ENCODE data around the gene TPSD1. TPM values are rescaled to one million over a fixed set of nuclear protein-coding genes. Genes with fewer than 3 reads are reported as not detected.

Gene TPSD1
- total RNA-seq, 1 donor from 2014 or later = not detected

- H3K27ac Mint-ChIP-seq = no peak overlapping the region
- no peaks in the 10 kb centered on the region for H3K9me3 Mint-ChIP-seq
- CTCF ChIA-PET = no interaction called here
- H3K27me3 Mint-ChIP-seq = peaks cover 1% of the 10 kb centered on the region
- DNase-seq (no peak), ATAC-seq (ENCODE audit: low read depth) (no peak)
- intact Hi-C loops (cut with micrococcal nuclease) = no loop called here
- POLR2A ChIA-PET = no interaction called here
- no peak overlapping the region for H3K4me3 Mint-ChIP-seq
- TF ChIP-seq CTCF (IDR thresholded peaks at IDR 0.05) = no peak
- no peaks in the 10 kb centered on the region for H3K36me3 Mint-ChIP-seq (ENCODE audit: low read depth)
- no peaks in the 10 kb centered on the region for H3K4me1 Mint-ChIP-seq
Observed at GRCh38 chr16:1221628-1222552, 34.0 kb upstream of the TPSD1 start.

- ChIA-PET POLR2A (no interaction called here), CTCF (no interaction called here)
- DNase-seq = no peak
- Mint-ChIP-seq H3K9me3 (no peaks in the 10 kb centered on the region), H3K27me3 (peaks cover 1% of the 10 kb centered on the region), H3K4me1 (no peaks in the 10 kb centered on the region), H3K36me3 (ENCODE audit: low read depth) (no peaks in the 10 kb centered on the region), H3K4me3 (no peak overlapping the region), H3K27ac (no peak overlapping the region)
- ATAC-seq (ENCODE audit: low read depth) = no peak
- intact Hi-C loops (cut with micrococcal nuclease) = no loop called here
- no peak for TF ChIP-seq CTCF (IDR thresholded peaks at IDR 0.05)
Observed at GRCh38 chr16:1222553-1223354, 33.1 kb upstream of the TPSD1 start.

GRCh38 chr16:1223355-1224214 is 32.3 kb upstream of the TPSD1 start:
- H3K4me1 Mint-ChIP-seq = no peaks in the 10 kb centered on the region
- no peak for ATAC-seq (ENCODE audit: low read depth)
- intact Hi-C loops (cut with micrococcal nuclease) = no loop called here

GRCh38 chr16:1224558-1224957 is 31.3 kb upstream of the TPSD1 start:
- H3K27me3 Mint-ChIP-seq = no peaks in the 10 kb centered on the region
- no peaks in the 10 kb centered on the region for H3K4me1 Mint-ChIP-seq
- intact Hi-C loops (cut with micrococcal nuclease) = no loop called here
- no peaks in the 10 kb centered on the region for H3K9me3 Mint-ChIP-seq
- no peak overlapping the region for H3K27ac Mint-ChIP-seq
- CTCF ChIA-PET = no interaction called here
- ATAC-seq (ENCODE audit: low read depth) = no peak
- no peak for TF ChIP-seq CTCF (IDR thresholded peaks at IDR 0.05)
- no peaks in the 10 kb centered on the region for H3K36me3 Mint-ChIP-seq (ENCODE audit: low read depth)
- no peak overlapping the region for H3K4me3 Mint-ChIP-seq
- no peak for DNase-seq
- POLR2A ChIA-PET = no interaction called here

More at GRCh38 chr16:1223355-1224214, 32.3 kb upstream of the TPSD1 start:
- DNase-seq = no peak
- H3K27me3 Mint-ChIP-seq = no peaks in the 10 kb centered on the region
- H3K4me3 Mint-ChIP-seq = no peak overlapping the region
- H3K9me3 Mint-ChIP-seq = no peaks in the 10 kb centered on the region
- no peaks in the 10 kb centered on the region for H3K36me3 Mint-ChIP-seq (ENCODE audit: low read depth)
- no peak for TF ChIP-seq CTCF (IDR thresholded peaks at IDR 0.05)
- H3K27ac Mint-ChIP-seq = no peak overlapping the region
- POLR2A ChIA-PET = no interaction called here
- CTCF ChIA-PET = no interaction called here
